NCI-H2171 treated with DMSO at 0.1 percent for 48 hours (cell line): ENCODE results near the gene SGTA.
"Not testable (repeated sequence)": the region's sequence is repeated elsewhere in the genome, so short reads cannot be mapped to it uniquely, and the experiment has no call there.

Experiments
- DNase-seq: peaks from one replicate; lab custom pipeline; 2025; lab: John Stamatoyannopoulos, UW

The SGTA gene

DNA sequence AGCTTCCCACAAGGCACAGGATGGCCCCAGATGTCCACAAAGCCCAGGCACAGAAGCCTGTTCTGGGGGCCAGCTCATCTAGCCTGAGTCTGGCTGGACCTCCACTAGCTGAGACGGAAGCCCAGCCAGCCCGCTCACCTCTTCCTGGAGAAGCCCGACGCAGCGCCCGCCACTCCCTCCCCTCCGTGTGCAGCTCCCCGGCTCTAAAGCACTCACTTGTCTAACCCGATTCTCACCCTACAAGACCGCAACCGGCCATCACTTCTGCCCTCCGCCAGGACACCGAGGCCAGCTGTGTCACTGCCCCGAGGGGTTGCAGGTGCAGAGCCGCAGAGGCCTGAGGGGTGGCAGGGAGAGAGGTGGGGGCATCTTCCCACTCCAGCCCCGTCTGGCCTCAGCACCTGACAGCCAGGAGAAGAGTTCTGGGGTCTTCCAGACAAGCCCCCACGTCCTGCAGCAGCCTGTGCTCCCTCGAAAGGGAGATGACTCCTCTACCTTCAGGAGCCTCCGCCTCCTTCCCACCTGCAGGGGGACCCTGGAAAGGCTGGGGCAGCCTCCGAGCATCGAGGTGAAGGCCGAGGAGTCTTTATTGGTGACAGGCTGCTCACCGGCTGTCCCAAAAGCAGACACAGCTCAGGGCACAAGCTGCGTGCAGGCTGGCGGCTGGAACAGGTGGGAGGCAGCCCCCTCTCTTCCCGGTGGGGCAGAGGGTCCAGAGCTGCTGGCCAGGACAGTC is 56.0 kb downstream of the SGTA start:
- DNase-seq = no peak

DNA sequence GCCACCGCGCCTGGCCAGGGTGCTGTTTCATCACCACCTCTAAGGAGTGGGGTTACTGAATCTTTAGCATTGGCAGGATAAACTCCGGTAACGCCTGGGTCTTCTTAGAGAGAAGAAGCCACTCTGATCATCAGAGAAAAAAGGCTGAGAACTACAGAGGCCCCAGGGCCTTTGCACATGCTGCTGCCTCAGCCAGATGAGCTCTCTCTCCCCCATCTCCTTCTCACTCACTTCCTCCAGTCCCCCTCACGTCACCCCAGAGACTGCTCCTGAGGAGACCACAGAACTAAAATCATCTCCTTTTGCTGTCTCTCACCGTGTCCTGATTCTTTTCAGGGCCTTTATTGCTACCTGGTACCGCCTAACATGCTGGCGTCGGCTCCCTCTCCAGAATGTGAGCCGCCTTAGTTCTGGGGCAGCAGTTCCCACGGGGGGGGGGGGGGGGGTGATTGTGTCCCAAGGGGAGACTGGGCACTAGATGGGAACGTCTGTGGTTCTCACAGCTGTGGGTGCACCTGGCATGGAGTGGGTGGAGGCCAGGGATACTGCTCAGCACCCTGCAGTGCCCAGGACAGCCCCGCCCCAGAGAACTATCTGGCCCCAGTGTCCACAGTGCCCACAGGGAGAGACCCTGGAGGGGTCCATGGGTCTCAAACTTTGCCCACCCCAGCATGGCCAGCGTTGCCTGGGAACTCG is 56.8 kb downstream of the SGTA start:
- DNase-seq = no peak

DNA sequence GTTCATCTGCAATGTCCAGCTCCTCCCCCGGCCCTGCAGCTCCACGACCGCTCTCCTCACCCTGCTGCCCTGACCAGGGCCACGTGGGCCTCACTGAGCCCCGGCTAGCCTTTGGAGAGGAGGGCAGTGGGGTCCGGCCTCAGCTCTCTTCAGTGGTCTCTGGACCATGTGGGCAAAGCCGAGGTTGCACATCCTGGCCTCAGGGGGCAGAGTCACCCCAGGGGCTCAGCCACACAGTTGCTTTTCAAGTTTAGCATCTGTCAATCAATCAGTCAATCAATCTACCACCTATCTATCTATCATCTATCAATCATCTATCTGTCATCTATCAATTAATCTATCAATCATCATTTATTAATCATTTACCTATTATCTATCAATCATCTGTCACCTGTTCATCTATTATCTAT is 58.9 kb downstream of the SGTA start:
- no peak for DNase-seq

DNA sequence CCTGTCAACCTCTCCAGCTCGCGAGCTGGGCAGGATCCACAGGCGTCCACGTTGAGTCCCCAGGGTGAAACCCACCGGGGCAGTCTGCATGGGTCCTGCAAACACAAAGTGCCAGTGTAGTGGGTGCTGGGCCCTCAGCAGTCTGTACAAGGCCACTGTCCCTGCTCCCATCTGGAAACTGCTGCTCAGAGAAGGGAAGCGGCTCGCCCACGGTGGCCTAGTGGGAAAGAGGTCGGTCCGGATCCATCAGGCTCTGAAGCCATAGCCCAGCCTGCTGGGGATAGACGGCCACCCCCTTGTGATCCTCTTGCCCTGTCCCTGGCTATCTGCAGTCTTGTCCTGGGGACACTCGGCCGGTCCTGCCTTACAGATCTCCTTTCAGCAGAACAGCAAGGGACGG is 59.3 kb downstream of the SGTA start:
- no peak for DNase-seq

DNA sequence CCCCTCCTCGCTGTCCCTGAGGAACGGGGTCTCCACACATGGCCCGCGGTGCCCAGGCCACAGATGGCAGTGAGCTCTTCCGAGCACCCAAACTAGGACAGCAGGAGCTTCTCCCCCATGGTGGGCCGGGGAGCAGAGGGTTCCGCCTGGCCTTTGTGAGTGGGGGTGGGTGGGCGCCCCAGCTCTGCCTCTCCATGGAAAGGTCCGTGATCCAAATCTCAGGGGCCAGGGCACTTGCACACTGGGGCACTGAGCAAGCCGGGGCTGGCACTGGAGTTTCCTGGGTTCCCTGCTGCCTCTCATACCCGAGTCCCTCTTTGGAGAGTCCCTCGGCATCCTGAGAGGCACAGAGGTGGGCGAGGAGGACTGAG is 59.7 kb downstream of the SGTA start:
- DNase-seq = no peak

DNA sequence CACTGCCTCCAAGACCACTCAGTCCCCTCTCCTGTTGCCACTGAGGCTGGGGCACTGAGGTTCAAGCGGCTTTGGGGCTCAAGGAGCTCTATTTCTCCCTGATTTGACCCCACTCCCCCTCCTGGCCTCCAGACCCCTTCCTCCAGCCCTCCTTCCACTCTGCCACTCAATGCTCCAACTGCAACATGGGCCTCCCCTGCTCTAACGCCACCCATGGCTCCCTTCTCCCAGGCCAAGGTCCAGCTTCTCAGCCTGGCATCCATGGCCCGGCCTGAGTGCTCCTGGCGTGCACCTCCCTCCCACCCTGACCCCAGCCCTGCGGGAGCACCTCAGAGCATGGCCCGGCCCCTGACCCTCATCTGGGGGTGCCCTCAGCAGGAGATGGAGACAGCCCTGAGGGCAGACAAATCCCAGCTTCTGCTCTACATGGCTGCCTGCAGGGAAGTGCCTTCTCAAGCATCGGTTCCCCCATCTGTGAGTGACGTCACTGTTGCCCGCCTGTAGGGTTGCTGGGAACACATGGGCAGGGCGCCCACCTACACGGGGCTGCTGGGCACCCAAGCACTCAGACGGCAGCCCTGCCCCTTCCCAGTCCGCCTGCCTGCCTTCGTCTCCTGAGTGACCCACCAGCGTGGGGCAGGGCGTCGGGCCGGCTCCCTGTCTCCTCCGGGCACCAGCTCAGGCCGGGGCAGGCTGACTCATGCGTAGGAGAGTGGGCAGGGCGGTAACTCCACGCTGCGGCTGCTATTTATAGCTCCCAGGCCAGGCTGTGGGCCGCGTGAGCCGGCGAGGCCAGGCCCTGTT is 60.3 kb downstream of the SGTA start:
- no peak for DNase-seq

DNA sequence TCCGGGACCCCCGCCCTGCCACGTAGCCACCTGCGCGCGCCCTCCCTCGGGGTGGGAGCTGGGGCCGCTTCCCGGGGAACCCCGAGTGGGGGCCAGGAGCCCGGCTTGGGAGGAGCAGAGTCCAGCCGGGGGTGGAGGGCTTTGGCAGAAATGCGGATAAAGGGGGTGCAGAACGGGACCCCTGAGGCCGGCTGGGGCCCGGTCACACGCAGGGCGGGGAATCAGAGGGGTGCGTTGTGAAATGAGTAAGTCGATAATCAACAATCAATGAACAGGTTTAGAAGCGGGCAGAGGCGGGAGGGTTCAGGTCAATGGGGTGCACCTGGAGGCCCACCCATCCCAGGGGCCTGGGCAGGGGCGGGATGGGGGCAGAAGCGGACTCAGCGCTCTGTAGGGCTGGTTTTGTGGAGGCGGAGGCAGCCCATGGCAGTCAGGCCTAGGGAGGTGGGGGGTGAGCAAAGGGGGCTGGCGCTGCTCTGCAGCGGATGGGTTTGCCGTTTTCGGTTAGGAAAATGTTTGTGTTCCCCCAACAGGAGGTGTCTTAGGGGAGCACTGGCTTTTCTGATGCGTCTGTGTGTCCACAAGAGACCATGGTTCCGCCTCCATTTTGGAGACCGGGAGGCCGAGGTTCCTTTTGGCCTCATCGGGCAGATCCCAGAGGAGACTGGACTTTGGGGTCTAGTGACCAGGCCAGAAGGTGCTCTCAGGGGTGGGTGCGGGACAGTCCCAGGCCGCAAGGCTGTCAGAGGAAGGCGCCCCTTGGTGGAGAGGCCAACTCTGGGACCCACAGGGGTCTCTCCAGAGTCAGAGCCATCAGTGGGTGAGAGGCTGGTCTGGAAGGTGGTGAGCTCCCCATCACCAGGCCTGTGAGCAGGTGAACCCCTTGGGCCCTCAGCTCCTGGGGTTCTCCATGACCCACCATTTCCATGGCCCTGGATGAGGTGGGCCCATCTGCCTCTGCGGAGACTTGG is 61.2 kb downstream of the SGTA start:
- DNase-seq = no peak

DNA sequence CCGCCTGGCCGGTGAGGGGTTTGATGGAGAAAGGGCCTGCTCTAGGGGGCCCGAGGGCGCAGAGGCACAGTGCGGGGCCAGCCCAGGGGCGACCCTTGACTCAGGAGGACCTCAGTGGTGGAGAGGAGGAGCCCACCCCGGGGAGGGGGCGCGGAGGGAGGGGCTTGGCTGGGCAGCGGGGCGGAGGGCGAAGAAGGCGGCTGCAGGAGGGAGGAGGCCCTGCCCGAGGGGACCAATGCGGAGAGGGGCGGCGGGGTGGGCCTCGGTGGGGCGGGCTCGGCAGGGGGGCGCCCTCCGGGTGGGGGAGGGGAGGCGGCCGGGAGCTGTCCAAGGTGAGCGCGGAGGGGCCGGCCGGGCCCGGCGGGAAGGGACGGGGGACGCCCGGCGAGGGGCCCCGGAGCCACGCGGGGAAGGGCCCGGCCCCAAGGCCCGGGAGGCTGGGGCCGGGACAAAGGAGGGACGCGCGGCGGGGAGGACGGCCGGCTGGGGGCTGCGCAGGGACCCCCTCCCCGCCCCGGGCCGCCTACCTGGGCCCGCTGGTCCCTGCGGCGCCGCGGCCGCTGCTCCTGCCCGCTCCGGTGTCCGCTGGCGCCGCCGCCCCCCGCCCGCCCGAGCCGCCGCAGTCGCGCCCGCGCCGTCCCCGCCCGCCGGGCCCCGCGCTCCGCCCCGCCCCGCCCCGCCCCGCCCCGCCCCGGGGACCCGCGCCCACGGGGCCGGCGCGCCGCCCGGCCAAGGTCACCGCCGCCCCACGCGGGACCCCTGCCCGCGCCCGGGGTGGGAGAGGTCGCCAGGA is 62.1 kb downstream of the SGTA start, which contains the start of gene DIRAS1:
Gene DIRAS1 (minus strand): TSS at position 596 of the 793 bp plus-strand sequence. CDS start 3,566 bp downstream, outside the sequence.
- no peak for DNase-seq

DNA sequence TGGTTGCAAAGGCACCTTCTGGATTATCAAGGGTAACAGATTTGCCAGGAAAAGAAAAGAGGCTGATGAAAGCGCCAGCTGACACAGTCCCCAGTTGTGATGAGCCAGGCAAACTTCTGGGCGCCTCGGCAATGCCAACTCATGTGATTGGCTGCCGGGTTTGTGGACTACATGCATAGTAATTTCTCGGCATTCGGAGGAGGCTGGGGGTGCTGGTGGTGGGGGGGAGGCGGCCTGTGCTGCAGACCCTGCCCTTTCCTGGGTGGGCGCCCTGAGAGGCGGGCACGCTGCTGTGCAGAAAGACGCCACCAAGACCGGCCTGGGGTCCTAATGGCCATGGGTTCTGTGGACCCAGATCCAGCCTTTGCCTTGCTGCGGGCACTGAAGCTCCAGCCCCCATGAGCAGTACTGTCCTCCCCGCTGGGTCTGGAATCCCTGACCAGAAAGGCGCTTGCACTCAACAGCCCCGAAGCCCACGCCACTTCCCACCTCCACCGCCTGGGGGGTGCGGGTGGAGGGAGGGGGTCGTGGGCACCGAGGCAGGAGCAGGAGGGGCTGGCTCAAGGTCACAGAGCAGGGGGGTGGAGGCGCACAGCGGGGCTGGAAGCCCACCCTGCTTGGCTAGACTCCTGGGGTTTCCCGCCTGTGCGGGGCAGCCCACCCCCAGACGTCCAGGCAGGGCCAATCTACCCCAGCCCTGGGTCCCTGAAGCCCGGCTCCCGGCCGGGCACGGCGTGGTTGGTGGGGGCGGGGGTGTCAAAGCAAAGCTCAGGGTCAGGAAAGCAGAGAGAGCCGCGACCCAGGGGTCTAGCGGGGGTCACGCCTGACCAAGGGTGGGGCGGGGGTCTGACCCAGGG is 62.9 kb downstream of the SGTA start:
- DNase-seq = no peak

DNA sequence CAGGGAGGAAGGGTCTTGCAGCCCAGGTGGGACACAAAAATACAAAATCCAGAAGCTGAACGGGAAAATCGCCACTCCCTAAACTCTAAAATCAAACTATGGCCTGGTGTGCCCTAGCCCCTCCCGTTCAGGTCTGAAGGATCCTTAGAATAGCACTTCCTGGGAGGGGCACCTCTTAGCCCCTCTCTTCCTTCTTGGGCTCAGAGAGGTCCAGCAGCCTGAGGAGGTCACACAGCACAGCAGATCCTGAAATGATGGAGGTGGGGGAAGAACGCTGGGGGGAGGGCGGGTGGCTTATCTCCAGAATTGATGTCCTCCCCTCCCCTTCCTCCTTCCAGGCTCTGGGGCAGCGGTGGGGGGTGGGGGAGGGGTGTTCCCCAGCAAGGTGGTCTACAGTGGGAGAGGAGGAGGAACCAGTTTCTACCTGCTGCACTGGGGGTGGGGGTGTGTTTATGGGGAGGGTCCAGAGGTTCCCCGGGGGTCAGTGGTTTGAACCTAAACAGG is 63.8 kb downstream of the SGTA start:
- DNase-seq = no peak

DNA sequence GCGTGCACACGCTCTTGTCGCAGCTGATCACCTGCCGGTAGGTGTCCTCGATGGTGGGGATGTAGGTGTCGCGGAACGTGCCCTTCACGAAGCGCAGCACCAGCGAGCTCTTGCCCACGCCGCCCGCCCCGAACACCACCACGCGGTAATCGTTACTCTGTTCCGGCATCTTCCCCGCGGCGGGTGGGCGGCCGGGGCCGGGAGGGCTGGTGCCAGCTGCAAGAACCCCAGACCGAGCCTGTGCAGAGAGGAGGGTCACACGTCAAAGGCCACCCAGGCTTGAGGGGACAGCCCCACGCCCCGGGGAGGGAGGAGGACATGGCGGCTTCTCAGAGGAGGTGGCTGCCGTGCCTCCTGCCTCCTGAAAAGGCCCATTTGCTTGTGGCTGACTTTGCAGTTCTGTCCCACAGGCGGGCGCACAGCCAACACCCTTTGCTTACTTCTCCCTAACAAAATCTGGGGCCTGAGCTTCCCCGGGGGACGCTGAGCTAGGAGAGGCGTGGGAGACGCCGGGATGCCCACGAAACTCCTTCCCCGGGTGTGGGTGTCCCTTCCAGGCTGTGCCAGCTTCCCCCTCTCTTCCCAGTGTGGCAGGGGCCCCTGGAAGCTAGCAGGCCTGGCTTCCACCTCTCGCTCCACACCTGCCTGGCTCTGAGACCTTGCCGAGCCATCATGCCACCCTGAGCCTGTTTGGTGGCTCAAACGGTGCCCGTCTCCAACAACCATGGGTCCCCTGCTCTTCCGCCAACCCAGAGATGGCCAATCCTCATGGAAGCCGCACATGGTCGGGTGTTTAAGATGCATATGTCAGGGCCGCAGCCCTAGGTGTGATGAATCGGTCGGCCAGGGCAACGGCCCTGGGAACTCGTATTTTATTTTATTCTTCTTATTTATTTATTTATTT is 65.2 kb downstream of the SGTA start:
- no peak for DNase-seq

DNA sequence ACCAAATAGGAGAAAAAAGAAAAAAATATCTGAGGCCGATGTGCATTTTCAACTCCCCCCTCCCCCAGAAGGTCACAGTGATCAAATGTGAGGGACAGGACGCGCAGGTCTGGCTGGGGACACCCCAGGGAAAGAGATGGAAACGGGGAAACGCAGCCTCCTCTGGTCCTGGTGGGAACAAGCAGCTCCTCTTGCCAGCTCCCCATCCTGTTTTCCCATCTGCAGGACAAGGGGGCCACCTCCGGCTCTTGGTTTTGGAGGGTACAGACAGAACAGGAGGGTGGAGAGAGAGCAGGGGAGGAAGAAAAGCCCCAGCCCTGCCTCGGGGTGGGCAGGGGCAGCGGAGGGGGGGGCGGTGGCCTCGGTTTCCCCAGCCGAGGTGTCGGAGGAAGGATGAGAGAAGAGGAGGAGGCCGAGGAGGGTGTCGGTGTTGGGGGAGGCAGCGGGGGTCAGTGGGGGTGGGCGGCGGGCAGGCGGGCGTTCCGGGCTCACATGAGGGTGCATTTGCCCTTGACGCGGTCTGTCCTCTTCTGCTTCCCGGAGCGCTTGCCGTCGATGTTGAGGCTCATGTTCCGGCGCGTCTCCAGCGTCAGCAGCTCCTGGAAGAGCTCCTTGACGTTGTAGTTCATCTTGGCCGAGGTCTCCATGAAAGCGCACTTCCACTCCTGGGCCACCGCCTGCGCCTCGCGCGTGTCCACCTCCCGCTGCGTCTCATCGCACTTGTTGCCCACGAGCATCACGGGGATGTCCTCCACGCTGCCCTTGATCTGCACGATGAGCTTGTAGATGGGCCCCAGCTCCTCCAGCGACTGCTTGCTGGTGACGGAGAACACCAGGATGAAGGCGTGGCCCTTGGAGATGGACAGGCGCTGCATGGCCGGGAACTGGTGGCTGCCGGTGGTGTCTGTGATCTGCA is 66.1 kb downstream of the SGTA start:
- DNase-seq = no peak

DNA sequence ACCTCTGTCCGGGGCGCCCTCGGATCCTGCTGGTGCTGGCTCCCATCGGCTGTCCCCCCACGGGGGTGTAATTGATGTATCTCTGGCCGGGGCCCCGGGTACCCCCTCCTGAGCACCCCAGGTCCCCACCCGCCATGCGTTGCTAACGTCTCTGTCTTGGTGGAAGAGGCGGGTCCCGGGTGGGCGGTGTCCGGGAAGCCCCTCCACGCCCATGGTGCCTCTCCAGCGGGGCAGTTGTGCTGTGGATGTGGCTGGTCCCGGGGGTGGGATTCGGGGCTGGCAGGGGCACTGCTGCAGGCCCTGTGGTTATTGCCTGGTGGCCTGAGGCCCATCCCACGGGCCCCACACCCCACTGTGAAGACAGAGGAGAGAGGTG is 66.8 kb downstream of the SGTA start:
- DNase-seq = no peak

DNA sequence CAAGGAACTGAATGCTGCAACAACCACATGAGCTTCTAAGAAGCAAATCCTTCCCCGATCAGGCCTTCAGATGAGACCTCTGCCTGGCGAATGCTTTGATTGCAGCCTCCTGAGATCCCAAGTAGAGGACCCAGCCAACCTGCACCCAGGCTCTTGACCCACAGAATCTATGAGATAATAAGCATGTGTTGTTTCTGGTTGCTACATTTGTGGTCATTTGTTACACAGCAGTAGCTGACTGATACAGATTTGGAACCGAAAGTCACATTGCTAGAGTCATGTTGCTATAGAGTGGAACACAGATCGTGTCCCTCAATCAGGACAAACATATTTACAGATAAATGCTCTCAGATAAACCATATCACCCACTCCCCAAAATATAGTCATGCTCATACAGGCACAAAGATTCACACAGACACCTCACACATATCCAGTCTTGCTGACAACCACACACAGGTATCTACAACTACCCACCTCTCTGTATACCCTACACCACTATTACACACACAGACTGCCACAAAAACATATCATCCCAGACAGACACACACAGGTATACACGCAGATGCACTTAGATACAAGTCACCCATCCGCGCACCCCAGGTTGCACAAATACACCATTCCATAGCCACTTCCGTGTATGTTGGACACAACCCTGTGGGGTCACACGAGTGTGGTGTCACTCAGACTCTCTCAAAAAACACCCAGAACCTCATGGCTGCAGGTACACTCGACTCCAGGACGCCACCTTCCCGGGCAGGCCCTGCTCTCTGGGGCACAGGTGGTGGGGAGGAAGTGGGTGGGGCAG is 67.4 kb downstream of the SGTA start:
- no peak for DNase-seq

DNA sequence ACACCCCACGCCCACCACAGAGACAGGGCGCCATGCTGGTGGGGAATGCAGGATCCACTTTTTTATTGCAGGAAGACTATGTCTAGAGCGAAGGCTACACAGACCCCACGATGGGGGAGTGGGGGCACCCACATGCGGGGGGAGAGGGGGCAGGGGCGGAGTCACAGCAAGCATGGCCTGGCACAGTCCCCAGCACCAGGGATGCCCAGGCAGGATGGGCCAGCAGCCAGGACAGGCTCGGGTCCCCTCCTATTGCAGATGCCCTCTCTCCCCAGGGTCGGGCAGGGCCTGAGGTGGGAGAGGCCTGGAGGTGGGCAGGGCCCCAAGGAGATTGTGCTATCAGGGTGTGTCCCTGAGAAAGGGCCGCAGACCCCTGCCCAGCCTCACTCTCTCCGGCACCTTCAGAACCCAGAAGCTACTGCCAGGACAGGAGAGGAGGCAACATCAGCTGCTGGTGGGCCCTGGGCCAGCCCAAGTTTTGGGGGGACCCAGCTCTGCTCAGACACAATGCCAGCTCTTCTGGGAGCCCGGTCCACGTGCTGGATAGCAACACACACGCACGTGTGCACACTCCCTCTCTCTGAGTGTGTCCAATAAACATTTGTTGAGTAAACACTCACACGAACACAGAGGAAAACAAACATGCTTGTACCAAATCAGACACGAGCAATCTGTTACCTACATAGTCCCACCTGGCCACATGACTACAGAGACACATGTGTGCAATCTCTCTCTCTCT is 68.4 kb downstream of the SGTA start:
- DNase-seq = no peak

DNA sequence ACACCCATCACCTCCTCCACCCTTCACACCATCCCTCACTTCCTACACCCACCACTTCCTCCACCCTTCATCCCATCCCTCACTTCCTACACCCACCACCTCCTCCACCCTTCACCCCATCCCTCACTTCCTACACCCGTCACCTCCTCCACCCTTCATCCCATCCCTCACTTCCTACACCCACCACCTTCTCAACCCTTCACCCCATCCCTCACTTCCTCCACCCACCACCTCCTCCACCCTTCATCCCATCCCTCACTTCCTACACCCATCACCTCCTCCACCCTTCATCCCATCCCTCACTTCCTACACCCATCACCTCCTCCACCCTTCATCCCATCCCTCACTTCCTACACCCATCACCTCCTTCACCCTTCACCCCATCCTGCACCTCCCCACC is 69.0 kb downstream of the SGTA start:
- DNase-seq = not testable (repeated sequence)
